Measurements from ENCODE around the gene ELOVL5.

- TF ChIP-seq POLR2AphosphoS5 (IDR thresholded peaks at IDR 0.05; ENCODE audit: low read depth), result no peak
- TF ChIP-seq CTCF (conservative IDR thresholded peaks at IDR 0.05; ENCODE audit: low read depth in 2 of 2), result no peak
- TF ChIP-seq REST (IDR thresholded peaks at IDR 0.05; ENCODE audit: unreplicated experiment), result no peak
- no peak for TF ChIP-seq EZH2 (IDR thresholded peaks at IDR 0.05; ENCODE audit: low read depth, unreplicated experiment)
- TF ChIP-seq JUNB (IDR thresholded peaks at IDR 0.05; ENCODE audit: unreplicated experiment), result no peak
- no peak for TF ChIP-seq CREB1 (CRISPR knock-in tag; IDR thresholded peaks at IDR 0.05; ENCODE audit: low read depth)
- no peak for TF ChIP-seq ZNF462 (CRISPR knock-in tag; IDR thresholded peaks at IDR 0.05)
- no peak for TF ChIP-seq EZH2phosphoT487 (IDR thresholded peaks at IDR 0.05; ENCODE audit: unreplicated experiment)
- TF ChIP-seq STAT1 (IDR thresholded peaks at IDR 0.05; ENCODE audit: unreplicated experiment), result no peak
- TF ChIP-seq ETS1 (IDR thresholded peaks at IDR 0.05), result no peak
These were observed 30.9 kb downstream of the ELOVL5 start for GRCh38 chr6:53317861-53318260.

Data from GM23338 (cell line).